Neural crest cell (in vitro differentiated cells): ENCODE data around the gene PRELID1. TPM values are rescaled to one million over a fixed set of nuclear protein-coding genes. Genes with fewer than 3 reads are reported as not detected.
"Not testable (repeated sequence)": the region's sequence is repeated elsewhere in the genome, so short reads cannot be mapped to it uniquely, and the experiment has no call there.

ENCODE experiments used
- DNase-seq: peaks from one replicate; pipeline ENCODE4 v3.0.0; 2021; ENCODE audit warnings: low read depth, mixed read lengths, low spot score
- H3K27ac Mint-ChIP-seq: one replicate; pipeline ENCODE4 v1.8.0; 2021; ENCODE audit warnings: mild to moderate bottlenecking, mixed read lengths; ENCODE audit not compliant: unreplicated experiment
- H3K27me3 Mint-ChIP-seq: 2 replicates; pipeline ENCODE4 v1.8.0; 2021; ENCODE audit warnings: low read depth, mild to moderate bottlenecking, mixed read lengths
- H3K36me3 Mint-ChIP-seq: 2 replicates; pipeline ENCODE4 v1.8.0; 2021; ENCODE audit warnings: low read depth, mild to moderate bottlenecking, mixed read lengths
- H3K4me1 Mint-ChIP-seq: 2 replicates; pipeline ENCODE4 v1.8.0; 2021; ENCODE audit warnings: mixed read lengths
- H3K4me3 Mint-ChIP-seq: one replicate; pipeline ENCODE4 v1.8.0; 2021; ENCODE audit warnings: mild to moderate bottlenecking, mixed read lengths
- H3K9me3 Mint-ChIP-seq: 2 replicates; pipeline ENCODE4 v1.8.0; 2021; ENCODE audit warnings: mixed read lengths
- CTCF ChIP-seq: fragments of 200-600 bp; sonication (generic); conservative IDR thresholded peaks from 2 replicates; pipeline ENCODE4 v1.5.0; 2021; ENCODE audit warnings: antibody characterized with exemption, mild to moderate bottlenecking
- total RNA-seq: library from RNA; stranded (reverse); gene quantifications from 2 replicates; pipeline ENCODE4 v1.2.1, GENCODE V29; 2021

Gene PRELID1
- total RNA-seq, 1 donor from 2014 or later, result 169 TPM

GRCh38 chr5:177335701-177336065 lies 32.1 kb downstream of the PRELID1 start:
- no peak for TF ChIP-seq CTCF
- H3K27ac Mint-ChIP-seq, result no peak overlapping the region
- H3K4me1 Mint-ChIP-seq, result peaks cover 8% of the 10 kb centered on the region
- no peaks in the 10 kb centered on the region for H3K27me3 Mint-ChIP-seq
- peaks cover 2% of the 10 kb centered on the region for H3K36me3 Mint-ChIP-seq
- no peaks in the 10 kb centered on the region for H3K9me3 Mint-ChIP-seq
- DNase-seq, result no peak
- no peak overlapping the region for H3K4me3 Mint-ChIP-seq

GRCh38 chr5:177336112-177336511 lies 32.5 kb downstream of the PRELID1 start:
- Mint-ChIP-seq H3K27ac (no peak overlapping the region), H3K4me1 (peaks cover 8% of the 10 kb centered on the region), H3K27me3 (no peaks in the 10 kb centered on the region), H3K36me3 (peaks cover 2% of the 10 kb centered on the region), H3K4me3 (no peak overlapping the region), H3K9me3 (no peaks in the 10 kb centered on the region)
- DNase-seq, result no peak
- peak; percentile 40 for TF ChIP-seq CTCF

- no peak overlapping the region for H3K27ac Mint-ChIP-seq
- TF ChIP-seq CTCF, result no peak
- no peaks in the 10 kb centered on the region for H3K9me3 Mint-ChIP-seq
- no peak for DNase-seq
- no peak overlapping the region for H3K4me3 Mint-ChIP-seq
- peaks cover 8% of the 10 kb centered on the region for H3K4me1 Mint-ChIP-seq
- H3K27me3 Mint-ChIP-seq, result no peaks in the 10 kb centered on the region
- H3K36me3 Mint-ChIP-seq, result peaks cover 2% of the 10 kb centered on the region
Measured at GRCh38 chr5:177336603-177337494, 33.2 kb downstream of the PRELID1 start.

GRCh38 chr5:177338251-177339106 lies 34.9 kb downstream of the PRELID1 start:
- H3K36me3 Mint-ChIP-seq, result peaks cover 3% of the 10 kb centered on the region
- no peak overlapping the region for H3K27ac Mint-ChIP-seq
- H3K4me1 Mint-ChIP-seq, result peaks cover 8% of the 10 kb centered on the region
- H3K9me3 Mint-ChIP-seq, result no peaks in the 10 kb centered on the region
- no peak overlapping the region for H3K4me3 Mint-ChIP-seq
- no peaks in the 10 kb centered on the region for H3K27me3 Mint-ChIP-seq
- no peak for TF ChIP-seq CTCF
- no peak for DNase-seq

- TF ChIP-seq CTCF, result no peak
- Mint-ChIP-seq H3K27me3 (no peaks in the 10 kb centered on the region), H3K4me3 (no peak overlapping the region), H3K36me3 (peaks cover 5% of the 10 kb centered on the region), H3K9me3 (no peaks in the 10 kb centered on the region), H3K4me1 (peaks cover 8% of the 10 kb centered on the region), H3K27ac (no peak overlapping the region)
- no peak for DNase-seq
Measured at GRCh38 chr5:177339107-177339638, 35.6 kb downstream of the PRELID1 start.

- H3K4me1 Mint-ChIP-seq, H3K27me3 Mint-ChIP-seq, H3K36me3 Mint-ChIP-seq, H3K27ac Mint-ChIP-seq, H3K4me3 Mint-ChIP-seq, H3K9me3 Mint-ChIP-seq, DNase-seq: not testable (repeated sequence)
Measured at GRCh38 chr5:177343000-177343399, 39.4 kb downstream of the PRELID1 start.
